HG02870 (cell line): ENCODE measurements around the gene STKLD1.

Experiments
- ATAC-seq: cut with Tn5 transposase; IDR thresholded peaks from one replicate; pipeline ENCODE4 v1.9.1; 2021; ENCODE audit warnings: mild to moderate bottlenecking, moderate library complexity; ENCODE audit not compliant: unreplicated experiment

The STKLD1 gene

GRCh38 chr9:133344979-133345378 lies 31.2 kb upstream of the STKLD1 start:
- no peak for ATAC-seq

GRCh38 chr9:133345596-133345995 lies 30.6 kb upstream of the STKLD1 start:
- ATAC-seq = no peak

DNA sequence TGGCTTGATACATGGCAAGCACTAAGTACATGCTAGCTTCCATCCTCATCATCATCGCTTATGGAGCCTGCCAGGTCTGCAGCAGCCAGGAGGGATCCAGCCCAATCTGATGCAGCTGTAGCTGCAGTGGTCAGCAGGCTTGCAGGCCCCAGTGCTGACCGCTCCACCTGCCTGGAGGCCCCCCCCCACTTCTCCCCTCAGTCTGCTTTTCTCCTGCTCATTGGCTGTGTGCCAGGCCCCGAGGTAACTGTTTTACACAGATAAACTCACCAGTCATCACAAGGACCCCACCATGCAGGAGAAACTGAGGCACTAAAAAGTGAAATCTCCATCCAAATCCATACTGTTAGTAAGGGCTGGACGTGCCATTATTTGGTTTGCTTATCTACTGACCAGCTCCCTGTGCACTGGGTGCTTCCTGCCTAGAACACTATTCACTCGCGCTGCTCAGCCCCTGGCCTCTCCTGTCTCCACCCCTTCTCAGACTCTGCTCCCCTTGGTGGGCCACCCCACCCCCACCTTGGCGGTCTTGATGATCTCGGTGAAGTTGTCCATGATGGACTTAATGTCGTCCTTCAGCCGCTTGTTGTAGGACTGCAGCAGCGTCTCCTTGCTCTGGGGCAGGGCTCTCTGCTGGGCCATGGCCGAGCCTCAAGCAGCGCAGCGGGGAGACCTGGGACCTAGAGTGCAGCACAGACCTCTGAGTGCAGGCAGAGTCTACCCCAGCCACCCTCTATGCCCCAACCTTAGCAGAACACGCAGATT lies 30.0 kb upstream of the STKLD1 start:
- ATAC-seq = no peak

DNA sequence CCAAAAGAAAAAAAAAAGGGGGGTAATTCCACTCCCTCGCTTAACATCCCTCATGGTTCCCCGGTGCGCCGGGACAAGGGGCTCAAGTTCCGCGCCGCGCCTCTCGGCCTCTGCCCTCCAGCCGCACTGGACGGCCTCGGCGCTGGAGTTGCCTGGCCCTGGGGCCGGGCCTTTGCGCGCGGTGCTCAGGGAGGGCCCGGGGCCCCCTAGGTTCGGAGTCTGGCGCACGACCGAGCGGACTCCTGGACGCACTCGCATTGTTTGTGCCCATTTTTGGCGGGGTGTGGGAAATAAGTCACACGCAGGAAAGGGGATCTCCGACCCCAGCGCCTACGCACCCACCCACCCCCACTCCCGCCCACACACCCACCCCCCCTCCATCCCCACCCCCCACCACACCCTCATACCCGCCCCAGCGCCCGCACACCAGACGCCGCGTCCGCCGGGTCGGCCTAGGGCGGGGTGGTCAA lies 28.6 kb upstream of the STKLD1 start:
- peak; percentile 34 for ATAC-seq

DNA sequence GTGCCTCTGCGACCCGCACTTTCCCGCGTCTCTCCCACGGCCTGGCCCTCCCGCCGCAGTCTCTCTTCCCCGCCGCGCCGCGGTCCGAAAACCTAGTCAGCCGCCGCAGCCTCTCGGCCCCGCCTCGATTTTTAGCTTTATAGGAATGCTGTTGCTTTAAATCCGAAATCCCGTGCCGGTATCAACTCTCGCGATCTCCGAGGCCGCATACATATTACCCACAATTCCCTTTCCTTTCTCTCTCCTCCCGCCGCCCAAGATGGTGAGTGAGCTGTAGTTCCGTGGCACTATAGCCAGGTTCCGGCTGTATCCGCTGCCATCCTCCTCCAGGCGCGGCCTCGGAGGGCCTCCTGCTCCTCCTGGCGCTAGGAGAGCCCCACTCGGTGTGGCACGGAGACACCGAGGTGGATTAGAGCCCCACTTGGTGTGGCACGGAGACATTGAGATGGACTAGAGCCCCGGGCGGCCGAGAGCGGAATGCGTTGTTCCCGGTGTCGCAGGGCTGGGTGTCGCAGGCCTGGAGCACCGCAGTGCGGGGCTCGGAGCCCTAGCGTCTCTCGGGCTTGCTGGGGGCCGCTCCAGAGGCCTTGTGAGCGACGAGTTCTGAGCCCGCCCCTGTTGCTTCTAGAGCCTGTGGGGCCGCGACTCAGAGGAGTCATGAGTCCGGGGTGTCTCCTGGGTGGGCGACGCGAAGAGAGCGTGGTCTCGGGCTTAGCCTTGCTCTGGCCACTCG lies 28.0 kb upstream of the STKLD1 start, which contains the start of the genes MED22 and RPL7A:
Gene MED22, minus strand, starts transcription at position 147 of the 733 bp plus-strand sequence. CDS start 1,469 bp downstream, outside the sequence.
Gene RPL7A, plus strand, starts transcription at position 234 of the 733 bp plus-strand sequence. Its CDS starts 26 bp downstream, at position 260.
- peak; percentile 51 for ATAC-seq

- ATAC-seq = no peak
Observed at GRCh38 chr9:133348718-133349573, 27.2 kb upstream of the STKLD1 start.

DNA sequence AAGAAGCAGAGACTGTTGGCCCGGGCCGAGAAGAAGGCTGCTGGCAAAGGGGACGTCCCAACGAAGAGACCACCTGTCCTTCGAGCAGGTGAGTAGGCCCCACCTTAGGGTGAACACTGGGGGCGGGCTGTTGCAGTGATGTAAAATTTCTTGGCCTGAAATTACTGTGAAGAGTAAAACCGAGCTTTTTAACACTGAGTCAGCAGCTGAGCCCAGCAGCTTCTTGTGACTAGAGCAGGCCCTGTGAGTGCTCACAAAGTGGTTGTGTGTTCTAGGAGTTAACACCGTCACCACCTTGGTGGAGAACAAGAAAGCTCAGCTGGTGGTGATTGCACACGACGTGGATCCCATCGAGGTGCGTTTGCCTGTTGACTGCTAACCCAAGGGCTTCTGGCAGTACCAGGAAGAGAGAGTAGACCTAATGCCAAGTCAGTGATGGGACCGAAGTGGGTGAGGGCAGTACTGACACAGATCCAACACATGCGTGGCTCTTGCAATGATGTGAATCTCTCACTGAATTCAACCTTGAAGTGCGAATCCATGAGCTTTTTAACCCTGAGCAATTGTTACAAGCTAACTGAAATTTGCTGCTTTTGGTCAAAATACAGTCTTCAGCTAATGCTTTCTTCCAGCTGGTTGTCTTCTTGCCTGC lies 26.1 kb upstream of the STKLD1 start:
- no peak for ATAC-seq

- ATAC-seq = no peak
Observed at GRCh38 chr9:133351526-133351907, 24.6 kb upstream of the STKLD1 start.

GRCh38 chr9:133351908-133352634 lies 24.1 kb upstream of the STKLD1 start:
- no peak for ATAC-seq

DNA sequence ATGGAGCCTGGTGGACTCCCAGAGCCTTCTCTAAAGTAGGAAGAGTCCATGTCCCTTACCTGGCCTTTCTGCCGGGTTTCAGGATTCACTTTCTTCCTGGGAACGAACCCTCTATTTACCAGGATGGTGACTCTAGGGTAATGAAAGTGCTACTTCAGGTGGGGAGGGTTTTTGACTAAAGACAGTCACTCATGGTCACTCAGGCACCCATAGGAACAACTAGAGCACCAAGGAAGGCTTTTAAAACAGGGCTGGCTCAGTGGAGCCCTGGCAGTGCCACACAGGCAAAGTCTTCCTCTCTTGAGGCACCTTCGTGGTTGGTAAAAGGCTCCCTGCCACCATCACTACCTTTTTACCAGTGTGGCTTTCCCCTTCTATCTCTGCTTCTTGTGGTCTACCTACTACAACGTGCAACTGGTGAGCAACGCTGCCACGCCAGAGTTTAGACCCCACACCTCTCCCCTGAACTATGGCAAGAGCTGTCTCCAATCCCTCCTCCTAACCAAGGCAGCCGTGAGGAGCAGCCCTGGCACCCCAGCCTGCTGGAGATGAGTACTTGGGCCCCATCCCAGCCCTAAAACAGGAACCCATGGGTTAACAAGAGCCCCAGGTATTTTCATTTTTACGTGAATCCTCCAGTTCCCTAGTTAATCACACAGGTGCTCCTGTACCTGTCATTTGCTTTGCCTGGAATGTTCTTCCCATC lies 23.4 kb upstream of the STKLD1 start:
- no peak for ATAC-seq

- ATAC-seq = no peak
Observed at GRCh38 chr9:133353548-133353947, 22.6 kb upstream of the STKLD1 start.

GRCh38 chr9:133354766-133355165 lies 21.4 kb upstream of the STKLD1 start:
- no peak for ATAC-seq

DNA sequence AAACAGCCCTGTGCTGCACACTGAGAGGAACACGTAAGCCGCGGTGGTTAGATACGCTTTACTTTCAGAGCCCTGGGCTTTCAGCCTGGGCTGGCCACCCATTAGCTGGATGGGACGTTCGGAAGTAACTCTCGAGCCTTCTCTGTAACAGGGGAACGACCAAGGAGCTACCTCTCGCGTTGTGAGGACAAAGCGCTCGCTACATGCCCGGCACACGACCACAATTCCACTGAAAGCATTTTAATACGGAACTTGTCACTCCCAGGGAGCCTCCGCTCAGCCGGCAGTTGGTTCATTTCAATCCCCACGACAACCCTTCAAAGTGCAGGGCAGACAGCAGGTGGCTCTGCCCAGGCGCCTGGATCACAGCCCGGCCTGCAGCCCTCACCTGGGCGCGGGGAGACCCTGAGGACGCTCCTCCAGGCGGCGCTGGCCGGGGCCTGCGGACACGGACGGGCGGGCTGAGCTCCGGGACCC lies 20.2 kb upstream of the STKLD1 start:
- peak; percentile 9 for ATAC-seq

- ATAC-seq = peak; percentile 40
Observed at GRCh38 chr9:133356391-133357091, 19.6 kb upstream of the STKLD1 start, which contains the start of the genes SURF1 and SURF2. Gene SURF1 (minus strand): TSS chr9:133356487. CDS start chr9:133356453, 34 bp downstream. Gene SURF2 (plus strand): TSS chr9:133356550. CDS start chr9:133356593, 43 bp downstream.

DNA sequence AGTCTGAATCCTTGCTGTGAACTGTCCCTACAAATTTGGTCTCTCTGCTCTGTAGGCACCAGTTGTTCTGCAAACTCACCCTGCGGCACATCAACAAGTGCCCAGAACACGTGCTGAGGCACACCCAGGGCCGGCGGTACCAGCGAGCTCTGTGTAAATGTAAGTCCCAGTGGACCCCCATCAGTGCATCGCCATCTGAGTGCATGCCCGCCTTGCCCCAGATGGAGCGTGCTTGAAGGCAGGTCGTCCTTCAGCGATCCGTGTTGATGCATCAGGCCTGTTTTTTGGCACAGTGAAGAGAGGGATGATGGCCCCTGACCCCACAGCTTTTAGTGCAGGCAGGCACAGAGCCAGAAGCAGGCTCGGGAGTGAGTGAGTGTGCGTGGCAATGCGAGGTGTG lies 18.5 kb upstream of the STKLD1 start:
- no peak for ATAC-seq

- no peak for ATAC-seq
Observed at GRCh38 chr9:133359399-133360175, 16.6 kb upstream of the STKLD1 start.
